HG02938 (cell line): Measurements from ENCODE around the gene CADM2.

Experiments
- ATAC-seq: cut with Tn5 transposase; IDR thresholded peaks from one replicate; pipeline ENCODE4 v1.9.1; 2021; ENCODE audit warnings: mild to moderate bottlenecking, moderate library complexity; ENCODE audit not compliant: unreplicated experiment

The CADM2 gene

DNA sequence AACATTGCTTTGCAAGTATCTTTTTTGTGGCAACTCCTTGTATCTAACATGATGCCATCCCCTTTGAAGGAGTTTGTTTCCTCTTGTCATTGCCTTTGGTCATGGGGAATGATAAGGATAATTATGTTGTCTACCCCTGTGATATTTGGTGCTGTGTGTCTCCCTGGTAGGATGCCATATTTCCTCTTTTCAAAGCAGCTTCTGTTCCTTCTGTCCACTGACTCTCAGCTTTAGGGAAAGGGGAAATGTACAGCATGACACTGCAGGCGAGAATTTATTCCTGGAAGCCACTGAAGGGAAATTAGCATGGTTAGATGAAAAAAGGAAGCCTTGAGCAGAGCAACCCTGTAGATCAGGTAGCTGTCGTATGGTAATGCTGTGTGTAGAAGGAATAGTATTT lies 576.7 kb downstream of the CADM2 start:
- no peak for ATAC-seq

DNA sequence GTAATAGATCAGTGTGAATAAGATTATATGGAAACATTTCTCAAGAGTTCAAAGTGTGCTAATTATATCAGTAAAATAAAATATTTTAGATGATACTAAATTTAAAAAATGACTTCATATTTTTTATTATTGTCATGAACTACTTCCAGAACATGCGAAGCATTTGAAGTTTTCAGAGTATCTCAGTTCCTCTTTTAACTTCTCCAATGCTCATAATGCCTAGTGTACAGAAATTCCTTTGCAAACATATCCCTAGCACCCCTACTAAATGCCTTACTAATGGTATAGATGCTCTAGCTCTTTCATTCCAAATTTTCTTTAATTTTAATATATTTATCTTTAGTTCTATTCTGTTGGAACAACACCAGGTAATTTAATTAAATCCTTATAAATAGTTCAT lies 580.4 kb downstream of the CADM2 start:
- no peak for ATAC-seq

DNA sequence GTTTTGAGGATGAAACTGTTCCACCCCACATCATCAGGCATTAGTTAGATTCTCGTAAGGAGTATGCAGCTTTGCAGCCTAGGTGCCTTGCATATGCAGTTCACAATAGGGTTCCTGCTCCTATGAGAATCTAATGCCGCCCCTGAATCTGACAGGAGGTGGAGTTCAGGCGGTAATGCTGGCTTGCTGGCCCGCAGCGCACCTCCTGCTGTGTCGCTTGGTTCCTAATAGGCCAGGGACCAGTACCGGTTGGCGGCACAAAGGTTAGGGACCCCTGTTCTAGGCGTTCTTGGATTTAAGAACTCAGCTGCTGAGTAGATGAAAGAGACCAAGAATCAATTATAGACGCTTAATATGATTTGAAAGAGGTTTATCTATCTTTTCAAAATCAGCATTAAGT lies 595.4 kb downstream of the CADM2 start:
- no peak for ATAC-seq

DNA sequence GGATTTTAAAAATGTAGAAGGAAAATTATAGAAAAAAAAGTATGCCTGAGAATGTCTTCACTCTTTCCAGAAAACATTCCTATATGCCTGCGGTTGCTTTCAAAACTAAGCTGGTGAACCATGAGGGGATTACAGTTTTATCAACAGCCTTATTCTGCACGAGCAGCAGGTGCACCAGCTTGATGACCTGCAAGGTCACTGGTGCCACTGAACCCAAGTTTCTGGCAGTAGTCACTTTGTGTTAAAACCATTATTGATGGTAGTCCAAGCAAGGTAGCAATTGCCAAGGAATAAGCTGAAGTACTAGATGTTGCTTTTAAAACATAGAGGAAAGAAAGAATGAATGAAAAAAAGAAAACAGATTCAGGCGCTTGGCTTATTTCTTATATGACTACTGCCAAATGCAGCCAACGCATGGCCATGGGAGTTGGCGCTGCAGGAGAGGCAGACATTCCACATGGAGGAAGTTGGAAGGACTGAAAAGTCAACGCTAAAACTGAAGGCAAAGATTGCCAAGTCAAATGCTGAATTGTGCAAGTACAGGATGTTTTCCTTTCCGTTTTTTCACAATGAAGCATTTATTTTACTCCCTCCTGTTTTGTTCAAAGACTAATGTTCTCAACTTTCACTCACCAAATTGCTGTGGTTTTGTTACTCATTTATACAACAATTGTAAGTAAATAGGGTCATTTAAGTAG lies 601.4 kb downstream of the CADM2 start:
- no peak for ATAC-seq

DNA sequence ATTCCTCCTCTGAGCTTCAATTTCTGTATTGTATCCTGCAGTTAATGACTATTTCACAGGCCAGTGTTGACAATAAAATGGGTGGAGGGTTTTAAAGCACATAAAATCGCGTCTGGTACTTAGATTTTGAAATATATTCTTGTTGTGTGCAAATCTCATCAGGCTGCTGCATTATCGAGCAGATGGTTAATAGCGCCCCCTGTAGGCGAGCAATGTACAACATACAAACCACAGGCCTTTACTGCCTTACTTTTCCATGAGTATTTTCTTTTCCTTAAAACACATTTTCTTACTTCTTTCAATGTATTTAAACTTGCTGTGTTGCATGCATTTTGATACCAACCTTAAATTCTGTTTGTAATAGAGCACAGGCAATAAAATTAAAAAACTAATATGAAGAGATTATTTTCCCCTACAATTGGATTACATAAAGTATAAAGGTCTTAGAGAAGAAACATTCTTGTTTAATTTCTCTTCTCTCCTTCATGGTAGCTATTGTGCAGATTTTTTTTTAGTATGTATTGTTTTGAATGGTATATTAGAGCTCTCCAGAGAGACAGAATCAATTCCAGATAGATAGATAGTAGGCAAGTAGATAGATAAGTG lies 608.4 kb downstream of the CADM2 start:
- no peak for ATAC-seq

DNA sequence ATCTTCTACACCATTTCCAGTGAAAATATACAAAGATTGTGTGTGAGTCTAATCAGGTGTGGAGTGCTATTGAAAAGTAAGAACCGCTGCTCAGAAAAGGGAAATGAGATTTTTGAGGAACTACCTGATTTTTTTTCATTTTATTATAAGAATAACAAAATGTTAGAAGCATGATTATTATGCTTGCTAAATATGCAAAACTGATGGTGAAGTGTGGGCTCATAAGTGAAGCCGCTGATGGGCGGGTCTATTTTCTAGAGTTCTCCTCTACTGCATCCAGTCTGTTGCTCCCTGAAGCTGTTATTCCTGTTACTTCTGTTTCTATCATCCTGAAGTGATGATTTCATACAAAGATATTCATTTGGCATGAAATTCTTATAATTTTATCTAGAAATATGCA lies 612.0 kb downstream of the CADM2 start:
- ATAC-seq, result no peak

DNA sequence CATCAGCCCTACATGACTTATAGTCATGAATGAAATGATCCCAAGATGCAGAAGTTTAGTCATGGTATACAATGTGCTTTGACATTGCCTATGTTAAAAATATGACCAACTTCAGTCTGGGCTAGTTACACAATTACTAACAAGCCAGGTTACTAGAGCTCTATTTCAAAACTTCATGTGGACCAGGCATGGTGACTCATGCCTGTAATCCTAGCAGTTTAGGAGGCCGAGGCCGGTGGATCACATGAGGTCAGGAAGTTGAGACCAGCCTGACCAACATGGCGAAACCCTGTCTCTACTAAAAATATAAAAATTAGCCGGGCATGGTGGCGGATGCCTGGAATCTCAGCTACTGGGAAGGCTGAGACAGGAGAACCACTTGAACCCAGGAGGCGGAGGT lies 613.0 kb downstream of the CADM2 start:
- no peak for ATAC-seq

DNA sequence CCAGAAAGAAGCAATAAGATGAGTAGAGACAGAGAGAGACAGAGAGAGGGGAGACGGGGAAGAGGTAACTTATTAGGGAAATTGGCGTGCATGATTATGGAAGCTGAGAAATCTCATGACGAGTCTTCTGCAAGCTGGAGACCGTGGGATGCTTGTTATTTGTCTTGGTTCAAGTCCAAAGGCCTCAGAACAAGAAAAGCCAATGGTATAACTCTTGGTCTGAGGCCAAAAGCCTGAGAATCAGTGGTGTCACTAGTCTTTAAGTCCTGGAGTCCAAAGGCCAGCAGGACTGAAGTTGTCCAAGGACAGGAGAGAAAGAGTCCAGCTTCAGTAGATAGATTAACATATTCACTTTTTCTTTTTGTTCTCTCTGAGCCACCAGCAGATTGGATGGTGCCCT lies 613.6 kb downstream of the CADM2 start:
- no peak for ATAC-seq

DNA sequence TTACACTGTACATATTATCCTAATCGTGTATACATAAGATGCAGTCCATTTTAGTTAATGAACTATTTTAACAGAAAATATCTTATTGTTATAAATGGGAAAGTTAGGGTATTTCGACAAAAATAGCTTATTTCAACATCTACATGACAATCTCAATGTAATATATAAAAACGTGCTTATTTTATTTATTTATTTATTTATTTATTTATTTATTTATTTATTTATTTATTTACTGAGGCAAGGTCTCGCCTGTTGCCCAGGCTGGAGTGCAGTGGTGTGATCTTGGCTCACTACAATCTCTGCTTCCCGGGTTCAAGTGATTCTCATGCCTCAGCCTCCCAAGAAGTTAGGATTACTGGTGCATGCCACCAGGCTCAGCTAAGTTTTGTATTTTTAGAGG lies 614.2 kb downstream of the CADM2 start:
- ATAC-seq, result no peak

DNA sequence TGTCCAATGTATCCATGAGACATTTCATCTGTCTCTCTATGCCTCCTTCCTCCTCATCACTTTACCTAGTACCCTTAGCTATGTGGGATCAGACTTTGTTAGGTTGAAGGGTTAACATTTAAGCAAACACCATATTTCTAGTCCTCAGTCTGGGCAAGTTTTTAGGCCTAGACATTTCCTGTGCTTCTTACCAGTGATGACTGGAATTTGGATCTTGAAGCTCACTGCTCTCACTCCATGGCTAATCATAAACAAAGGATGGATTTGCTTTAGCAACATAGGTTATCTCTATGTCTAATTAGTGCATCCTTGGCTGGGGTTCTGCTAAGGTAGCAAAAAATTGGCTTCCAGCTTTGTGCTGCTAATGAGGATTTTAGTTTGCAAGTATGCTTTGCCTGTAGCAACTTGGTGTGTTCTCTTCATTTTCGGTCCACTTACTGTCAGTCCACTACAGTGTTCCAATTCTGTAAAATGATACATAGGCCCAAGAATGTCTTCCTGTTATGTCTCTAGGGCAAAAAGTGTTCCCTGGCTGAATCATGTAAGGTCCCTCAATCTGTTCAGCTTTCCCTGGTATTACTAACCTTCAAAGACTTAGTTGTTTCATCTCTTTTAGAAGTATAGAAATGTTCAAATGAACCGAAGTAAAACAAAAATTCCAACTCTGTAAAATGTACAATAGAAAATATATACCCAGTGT lies 615.4 kb downstream of the CADM2 start:
- no peak for ATAC-seq

DNA sequence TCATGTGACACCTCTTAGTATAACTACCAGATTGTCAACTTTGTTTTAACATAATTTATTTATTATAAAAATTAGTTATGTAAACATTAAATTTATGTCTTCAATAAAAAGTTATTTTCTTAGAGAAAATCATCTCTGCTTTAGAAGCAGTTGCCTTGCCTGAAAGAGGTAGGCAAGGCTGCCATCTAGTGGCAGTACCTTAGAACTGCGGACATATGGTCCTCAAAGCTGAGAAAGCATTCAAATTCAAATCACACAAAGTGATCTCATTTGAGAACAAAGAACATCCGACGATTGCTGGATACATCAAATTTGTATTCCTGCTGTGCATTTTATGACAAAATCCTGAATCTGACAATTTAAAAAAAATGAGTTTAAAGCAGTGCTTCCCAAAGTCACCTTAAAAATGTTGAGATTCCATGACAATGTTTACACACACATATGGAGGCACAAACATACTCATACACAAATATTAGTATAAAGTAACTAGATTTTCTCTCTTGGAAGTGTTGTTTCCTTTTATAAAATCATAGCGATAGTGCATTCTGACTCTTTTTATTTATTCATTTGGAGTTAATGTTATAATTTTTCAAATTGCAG lies 617.4 kb downstream of the CADM2 start:
- ATAC-seq, result peak; percentile 85

DNA sequence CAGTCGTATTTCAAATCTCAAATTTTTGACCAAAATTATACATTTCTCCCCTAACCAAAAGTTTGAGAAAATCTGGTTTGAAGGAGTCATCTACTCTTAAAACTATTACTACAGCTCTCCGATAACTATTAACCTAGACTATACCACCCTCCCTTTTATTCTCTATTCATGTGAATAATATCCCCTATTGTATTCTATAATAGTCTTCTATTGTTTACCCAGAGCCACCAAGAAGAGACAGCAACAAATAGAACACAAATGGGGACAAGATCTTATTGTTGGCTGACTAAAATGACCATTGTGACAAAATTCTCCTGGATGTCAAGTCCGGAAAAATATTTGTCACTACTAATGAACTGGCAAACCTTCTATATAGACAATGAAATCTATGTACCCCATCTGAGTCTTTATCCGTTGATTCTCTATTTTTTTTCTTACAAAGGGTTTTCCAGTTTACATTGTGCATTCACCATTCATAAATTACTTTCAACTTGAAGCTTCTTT lies 618.0 kb downstream of the CADM2 start:
- ATAC-seq, result no peak

DNA sequence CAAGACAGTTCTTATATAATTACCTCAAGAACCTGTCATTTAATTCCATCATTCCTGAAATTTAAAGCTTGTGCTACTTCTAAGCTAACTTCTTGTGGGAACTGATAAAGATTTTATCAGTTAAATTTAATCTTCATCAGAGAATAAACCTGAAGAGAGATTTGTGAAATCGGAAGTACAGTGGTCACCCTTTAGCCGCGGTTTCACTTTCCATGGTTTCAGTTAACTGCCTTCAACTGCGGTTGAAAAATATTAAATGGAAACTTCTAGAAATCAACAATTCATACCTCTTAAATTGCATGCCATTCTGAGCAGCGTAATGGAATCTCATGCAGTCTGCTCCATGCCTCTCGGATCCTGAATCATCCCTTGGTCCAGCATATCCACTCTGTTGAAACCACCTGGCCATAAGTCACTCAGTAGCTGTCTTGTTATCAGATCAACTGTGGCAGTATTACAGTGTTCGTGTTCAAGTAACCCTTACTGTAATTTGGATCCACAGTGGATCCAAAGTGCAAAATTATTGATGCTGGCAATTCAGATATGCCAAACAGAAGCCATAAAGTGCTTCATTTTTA lies 626.1 kb downstream of the CADM2 start:
- no peak for ATAC-seq

DNA sequence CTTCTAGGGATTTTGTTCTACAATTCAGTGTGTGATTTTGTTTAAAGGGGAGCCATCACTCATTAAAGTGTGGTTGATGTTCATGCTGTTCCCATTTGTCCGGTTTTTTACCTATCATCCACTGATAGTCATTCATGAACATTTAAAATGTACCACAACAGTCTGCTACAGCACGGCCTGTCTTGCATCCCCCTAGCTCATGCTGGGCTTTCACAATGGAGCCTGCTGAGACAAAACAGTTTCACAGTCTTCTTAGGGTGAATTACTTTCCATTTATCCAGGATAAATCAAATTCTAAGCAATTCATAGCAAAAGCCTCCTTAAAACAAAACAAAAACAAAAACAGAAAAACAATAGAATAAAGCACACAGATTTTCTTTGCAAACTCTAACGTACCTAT lies 627.2 kb downstream of the CADM2 start:
- no peak for ATAC-seq

DNA sequence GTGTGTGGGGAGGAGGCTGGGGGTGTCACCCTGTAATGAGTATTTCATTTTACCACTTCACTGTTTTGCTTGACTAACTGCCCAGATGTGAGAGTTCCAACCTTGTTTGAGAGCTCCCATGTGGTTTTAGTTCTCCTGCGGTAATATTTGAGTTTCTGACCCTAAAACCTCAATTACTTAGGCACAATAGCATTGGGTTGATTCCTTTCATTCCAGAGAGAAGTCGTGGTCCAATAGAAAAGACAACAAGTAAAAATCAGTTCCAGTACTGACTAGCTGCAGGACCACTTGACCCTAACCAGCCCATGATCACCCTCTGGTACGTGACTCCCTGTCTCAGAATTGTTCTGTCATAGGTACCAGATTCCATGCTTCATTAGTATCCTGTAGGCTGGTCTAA lies 630.4 kb downstream of the CADM2 start:
- no peak for ATAC-seq

DNA sequence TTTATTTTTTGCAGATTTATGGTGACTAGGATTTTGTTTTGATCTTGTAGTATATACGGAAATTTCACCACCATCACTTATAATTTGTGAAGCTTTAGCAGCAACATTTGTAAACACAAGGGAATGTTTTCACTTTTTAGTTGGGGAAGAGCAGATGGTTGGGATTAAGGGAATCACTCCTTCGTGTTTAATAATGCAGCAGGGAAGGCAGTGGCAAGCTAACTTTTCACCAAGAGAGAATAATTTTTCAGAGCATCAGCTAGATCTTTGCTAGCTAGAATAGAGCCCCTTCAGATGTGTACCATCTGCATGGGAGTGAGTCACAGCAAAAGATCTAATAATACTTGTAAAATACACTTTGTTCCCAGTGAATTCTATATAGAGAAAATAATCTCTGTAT lies 632.7 kb downstream of the CADM2 start:
- ATAC-seq, result no peak

DNA sequence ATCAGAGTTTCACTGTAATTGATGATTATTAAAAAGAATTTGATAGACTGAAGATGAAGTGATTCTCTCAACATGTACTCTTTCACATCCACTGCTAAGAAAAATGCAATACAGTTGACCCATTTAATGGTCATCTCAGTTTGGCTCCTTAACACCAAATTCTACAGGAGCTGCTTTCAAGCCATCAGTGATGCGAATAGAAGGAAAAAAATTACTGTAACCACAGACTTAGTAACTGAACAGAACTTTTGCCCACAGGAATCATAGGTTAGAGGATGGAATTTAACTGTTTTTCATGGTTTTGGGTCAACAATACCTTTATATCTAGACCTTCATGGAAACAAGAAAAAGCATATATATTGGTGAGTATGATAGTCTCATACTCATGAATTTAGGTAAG lies 633.5 kb downstream of the CADM2 start:
- ATAC-seq, result no peak

DNA sequence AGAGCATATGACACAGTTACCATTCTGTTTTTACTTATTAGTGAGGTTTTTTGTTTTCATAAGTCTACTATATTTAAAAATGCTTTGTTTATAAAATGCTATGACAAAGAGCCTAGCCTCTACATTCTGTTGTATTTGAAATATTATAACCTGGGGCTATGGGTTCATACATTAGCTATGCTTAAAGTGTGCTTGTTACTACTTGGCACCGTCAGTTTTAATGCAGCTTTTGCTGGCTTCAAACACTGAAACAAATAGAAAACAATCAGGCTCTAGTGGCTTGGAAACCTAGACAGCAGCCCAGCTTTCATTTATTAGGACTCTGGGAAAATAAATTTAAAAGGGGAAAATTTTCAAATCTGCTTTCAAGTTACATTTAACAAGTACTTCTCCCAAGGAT lies 635.9 kb downstream of the CADM2 start:
- ATAC-seq, result no peak

DNA sequence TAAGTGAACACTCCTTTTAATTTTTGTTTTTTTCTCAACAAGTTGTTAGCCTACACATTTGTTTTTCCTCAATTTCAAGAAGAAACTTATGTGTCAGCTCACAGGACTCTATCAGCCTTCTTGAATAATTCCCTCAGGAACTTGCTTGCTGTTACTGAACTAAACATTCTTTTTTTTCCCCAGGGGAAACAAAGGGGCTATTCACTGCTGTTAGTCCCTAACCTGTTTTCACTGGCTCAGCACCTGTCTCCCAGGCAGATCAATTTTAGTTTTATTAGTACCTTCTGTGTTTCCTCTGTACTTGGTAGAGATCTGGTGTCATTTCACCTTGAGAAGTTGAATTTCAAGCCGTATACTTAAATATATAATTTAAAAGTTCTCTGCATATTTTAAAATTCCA lies 644.6 kb downstream of the CADM2 start:
- ATAC-seq, result no peak

DNA sequence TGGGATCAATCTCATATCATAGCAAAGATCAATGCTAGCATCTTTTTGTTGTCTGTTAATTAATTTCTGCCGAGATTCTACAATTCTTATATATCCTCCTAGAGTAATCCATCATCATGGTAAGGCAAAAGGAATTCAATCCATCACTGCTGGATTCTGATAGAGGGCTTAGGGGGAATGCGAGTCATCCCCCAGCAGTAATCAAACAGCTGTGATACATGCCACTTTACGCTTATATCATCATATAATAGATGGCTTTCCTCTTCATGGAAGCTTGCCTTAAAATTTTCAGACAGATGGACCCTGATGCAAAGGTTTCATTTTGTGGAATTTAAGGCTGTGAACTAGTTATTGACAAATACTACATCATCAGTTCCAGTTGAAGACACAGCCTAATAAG lies 645.9 kb downstream of the CADM2 start:
- no peak for ATAC-seq

DNA sequence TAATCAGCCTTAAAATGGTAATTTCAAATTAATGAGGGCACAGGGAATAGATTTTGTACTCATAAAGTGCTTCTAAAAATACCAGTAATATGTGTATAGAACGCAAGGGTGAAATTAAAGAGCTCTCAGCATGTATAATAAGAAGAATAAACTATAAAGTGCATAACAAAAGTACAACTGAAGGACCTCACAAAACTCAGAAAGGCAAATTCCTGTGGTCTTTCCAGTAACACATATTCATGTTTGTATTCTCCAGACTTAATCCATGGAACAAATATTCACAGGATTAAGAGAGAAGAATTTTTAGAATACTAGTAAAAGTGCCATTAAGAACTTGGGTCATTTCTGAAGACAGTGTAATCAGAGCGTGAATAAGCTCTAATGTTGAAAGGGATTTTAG lies 646.3 kb downstream of the CADM2 start:
- ATAC-seq, result no peak

DNA sequence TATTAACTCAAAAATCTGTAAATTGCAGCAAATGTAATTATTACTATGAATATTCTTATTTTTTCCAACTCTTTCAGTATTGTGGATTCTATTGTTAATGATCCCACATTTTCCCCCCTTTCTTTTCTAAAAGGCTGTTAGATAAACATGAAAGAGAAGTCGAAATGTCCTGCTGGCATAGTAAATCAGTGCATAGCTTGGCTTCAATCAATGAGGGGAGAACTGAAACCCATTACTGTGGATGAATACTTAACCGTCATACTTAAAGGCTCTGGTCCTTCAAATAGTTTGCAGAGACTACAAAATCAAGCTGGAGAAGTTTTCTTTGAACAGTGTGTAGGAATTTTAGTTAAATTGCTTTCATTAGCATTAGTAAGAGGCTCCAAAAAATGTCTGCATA lies 667.9 kb downstream of the CADM2 start:
- no peak for ATAC-seq
